ENCODE results near the gene ZPBP2.

ZPBP2 gene

DNA sequence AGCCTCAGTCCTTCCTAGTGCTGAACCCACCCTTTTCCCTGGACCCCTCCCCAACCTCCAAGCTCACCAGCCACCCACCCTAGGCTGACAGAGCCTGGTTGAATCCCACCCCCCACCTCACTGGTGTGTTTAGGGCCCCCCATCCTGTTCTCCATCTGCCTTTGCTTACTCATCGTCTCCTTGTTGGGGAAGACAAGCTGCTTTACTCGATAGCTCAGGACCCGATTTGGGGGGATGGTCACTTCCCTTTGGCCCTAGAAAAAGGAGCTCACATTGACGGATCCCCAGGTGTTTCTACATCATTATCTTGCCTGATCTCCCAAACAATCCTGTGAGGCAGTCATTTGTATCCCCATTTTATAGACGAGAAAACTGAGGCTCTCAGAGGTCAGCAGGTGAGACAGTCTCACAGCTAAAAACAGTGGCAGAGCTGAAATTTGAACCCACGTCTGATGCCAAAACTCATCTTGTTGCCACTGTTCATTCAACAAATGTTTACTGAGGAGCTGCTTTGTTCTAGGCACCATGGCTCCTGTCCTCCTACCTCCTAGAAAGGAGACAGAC lies 40.9 kb downstream of the ZPBP2 start:
- no peak for DNase-seq

DNA sequence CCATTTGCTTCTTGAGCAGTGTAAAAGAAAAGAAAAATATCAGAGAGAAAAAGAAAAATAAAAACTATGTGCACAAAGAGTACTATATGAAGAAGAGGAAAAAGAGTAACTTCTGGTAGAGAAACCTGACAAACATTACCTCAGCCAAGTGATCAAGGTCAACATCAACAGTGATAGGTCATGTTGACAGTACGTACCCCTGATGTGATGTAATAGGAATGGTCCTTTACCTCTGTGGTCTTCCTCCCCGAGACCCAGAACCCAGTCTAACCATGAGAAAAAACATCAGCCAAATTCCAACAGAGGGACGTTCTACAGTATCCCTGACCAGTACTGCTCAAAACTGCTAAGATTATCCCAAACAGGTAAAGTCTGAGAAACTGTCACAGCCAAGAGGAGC lies 46.0 kb downstream of the ZPBP2 start:
- DNase-seq = no peak

DNA sequence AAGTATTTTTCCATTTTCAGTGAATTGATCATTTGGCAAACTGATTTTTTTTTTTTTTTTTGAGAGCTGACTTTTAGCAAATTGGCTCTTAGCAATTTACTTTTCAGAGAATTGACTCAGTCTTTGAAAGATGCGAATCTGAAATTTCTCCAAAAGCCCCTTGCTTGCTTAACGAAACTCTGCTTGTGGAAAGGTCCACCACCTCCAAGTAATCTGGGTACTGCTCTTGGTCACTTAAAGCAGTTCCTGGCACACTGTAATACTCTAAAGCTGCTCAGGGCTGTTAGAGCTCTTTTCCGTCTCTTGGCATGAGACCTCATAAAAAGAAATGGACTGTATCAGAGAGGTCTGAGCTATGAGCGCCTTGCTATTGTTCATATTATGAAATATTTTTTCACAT lies 47.6 kb downstream of the ZPBP2 start:
- DNase-seq = no peak

DNA sequence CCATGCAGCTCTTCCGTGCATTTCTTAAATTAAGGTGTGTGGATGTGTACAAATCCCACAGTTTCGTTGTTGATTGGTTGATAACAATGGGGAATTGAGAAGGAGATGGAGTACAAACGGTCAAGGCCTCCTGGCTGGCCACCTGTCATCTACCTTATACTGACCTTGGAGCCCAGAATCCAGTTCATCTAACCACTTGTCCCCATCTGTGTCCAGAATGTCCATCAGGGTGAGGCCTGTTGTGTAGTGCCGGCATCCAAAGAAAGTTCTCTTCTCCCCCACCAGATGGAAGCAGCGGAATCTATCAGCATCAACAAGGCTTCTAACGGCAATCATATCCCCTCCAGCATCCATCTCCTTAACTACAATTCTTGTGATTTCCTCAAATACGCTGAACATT lies 48.9 kb downstream of the ZPBP2 start:
- no peak for DNase-seq

DNA sequence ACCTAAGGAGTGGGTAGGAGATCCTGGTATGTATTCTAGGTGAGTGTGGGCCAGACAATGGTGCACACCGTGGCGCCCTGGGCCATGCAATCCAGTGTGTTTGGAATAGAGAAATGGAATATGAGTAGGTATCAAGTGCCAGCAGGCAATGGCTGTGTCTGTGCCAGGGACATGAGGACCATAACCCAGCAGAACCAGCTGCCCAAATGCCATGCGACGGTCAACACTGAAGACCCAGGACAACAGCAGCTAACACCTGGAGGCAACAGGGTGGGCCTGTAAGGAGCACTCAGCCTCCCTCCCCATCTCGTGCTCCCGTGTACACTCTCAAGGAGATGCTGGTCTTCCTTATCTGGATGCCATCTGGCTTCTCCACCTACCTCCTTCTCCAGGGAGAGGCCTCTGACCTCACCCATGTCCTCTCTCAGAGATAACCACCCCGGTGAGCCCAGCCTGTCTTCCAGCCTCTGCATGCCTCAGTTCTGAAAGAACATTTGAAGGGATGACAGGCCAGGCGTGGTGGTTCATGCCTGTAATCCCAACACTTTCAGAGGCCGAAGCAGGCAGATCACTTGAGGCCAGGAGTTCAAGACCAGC lies 51.2 kb downstream of the ZPBP2 start:
- DNase-seq = no peak

DNA sequence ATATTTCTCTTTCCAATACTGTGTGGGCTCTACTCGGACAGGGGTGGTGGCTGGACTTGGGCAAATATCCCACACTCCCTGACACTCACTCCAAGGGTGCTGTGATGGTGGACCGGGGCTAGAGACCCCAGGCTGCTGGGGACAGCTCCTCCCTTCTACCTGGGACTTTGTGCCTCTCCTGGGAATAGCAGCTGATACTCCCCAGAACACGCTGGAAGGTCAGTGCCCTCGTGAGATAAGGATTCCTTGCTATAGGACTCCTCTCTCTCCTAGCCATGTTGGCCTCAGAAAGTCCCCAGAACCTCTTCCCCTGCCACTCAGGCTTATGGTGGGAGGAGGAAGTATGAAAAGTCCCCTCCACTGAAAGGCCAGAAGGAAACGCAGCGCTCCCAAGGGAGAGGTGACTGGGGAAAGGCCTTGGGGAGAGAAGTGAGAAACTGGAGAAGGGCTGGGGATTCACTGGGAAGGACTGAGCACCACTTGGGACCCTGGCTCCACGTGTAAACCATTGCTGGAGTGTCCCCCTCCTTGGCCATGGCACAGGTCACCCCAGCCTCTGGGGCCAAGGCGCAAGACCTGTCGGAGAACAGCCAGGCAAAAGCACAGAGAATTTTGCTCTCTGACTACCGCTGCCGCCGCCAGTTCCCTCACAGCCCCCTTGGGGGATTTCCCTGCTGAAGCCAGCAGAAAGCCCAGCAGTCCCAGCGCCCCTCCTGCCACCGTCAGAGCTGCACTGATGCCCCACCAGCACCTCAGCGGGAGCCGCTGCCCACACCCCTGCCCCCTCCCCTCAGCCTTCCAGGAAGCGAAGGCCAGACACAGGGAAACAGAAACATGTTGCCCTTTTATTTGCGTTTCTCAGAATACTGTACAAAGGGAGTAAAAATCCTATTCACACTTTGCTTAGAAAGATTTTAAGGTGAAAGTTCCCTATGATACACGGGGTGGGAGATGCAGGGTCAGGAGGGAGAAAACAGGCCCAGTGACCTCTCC lies 52.5 kb downstream of the ZPBP2 start:
- DNase-seq = no peak

DNA sequence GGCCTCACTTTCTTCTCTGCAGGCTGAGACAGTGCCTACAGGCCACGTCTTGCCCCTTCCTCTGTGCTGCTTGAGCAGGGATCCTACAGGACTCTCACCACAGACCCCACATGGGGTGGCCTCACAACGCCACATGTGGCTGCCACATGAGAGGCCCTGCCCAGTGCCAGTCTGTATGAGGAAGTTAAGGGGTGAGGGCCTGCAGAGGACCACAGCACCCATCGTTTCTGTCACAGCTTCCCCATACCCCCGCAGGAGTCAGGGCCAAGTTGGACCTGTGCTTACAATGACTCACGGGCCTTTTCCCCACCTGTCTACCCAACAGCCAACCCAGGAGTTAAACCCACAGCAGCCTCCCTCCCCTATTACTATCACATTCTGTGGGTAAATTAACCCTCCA lies 53.3 kb downstream of the ZPBP2 start:
- DNase-seq = peak in 16 of 51 donors; percentile 4 to 37 (median 10)

DNA sequence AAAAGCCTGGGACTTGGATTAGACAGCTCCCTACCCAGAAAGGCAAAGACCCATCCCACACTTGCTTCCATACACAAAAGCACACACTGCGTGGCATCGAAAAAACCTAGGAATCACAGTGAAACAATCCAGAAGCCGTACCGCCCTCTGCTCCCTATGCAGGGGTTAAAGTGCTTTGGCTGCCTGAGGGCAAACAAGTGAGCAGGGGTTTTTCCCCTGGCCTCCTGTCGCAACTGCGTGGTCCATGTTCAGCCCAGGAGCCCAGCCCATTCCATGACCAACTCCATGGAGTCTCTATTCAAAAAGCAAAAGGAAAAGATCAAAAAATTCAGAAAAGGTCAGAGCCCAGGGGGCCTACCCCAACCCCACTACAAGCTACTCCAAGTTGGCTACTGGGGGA lies 54.0 kb downstream of the ZPBP2 start:
- DNase-seq = no peak

DNA sequence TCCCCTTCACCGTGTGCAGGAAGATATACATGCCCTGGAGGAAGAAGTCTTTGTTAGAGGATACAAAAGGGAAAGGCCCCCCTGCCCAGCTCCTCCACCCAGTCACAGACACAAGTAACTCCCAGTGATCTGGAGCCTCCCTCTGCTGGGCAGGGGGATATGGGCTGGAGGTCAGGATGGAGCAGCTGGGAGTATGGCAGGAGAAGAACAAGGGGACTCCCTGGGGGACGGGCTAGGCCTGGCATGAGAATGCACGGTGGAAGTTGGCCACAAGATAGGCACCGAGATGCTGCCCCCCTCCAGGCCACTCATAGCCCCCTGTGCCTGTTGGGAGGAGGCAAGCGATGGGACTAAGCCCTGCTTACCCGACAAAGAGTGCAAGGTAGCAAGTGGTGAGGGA lies 55.2 kb downstream of the ZPBP2 start:
- no peak for DNase-seq

DNA sequence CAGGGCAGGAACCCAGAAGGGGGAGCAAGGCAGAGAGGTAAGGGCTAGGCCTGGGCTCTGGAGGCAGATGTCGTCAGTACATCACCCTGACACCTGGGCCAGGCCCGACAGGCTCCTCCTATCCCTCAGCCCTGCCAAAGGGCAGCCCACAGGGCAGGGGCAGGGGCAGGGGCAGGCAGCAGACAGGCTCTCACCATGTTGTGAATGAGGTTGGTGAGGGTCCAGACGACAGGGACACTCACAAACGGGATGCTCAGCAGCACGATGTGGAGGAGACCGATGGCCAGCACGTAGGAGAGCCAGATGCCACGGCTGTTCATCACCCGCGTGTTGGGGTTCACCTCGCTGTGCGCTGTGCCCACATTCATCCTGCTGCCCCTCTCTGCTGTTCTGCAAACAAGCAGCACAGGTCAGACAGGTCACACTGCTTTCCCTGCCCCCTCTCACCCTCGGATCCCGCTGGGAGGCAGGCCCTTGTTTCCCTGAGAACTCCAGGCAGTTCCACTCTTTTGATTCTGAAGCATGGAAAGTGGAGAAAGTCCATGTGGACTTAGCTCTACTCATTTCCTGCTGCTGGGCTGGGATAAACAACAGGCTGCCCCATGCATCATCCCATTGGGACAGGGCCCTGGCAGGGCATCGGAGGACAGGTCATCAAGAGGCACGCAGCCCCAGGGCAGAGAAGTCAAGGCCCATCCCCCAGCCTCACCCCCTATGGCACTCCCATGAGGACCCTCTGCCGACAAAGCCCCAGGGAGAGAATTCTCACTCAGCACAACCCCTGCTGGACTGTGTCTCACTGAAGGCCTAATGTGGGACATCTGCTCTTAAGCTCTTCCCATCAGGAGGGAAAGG lies 56.1 kb downstream of the ZPBP2 start:
- DNase-seq = no peak

DNA sequence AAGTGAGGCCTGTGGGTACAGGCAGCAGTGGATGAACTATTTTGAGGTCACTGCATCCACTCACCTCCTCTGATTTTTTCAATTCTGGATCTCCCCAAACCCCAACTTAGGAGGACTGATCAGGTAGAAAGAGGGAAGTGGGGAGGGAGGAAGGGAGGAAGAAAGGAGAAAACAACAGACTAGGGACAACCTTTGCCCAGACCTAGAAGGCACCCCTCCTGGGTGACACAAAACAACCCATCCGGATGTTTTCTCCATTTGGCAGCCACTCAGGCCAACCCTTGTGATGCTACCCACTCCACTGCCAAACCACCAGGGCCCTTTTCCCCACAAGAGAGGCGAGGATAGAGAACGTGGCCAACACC lies 56.7 kb downstream of the ZPBP2 start:
- no peak for DNase-seq

DNA sequence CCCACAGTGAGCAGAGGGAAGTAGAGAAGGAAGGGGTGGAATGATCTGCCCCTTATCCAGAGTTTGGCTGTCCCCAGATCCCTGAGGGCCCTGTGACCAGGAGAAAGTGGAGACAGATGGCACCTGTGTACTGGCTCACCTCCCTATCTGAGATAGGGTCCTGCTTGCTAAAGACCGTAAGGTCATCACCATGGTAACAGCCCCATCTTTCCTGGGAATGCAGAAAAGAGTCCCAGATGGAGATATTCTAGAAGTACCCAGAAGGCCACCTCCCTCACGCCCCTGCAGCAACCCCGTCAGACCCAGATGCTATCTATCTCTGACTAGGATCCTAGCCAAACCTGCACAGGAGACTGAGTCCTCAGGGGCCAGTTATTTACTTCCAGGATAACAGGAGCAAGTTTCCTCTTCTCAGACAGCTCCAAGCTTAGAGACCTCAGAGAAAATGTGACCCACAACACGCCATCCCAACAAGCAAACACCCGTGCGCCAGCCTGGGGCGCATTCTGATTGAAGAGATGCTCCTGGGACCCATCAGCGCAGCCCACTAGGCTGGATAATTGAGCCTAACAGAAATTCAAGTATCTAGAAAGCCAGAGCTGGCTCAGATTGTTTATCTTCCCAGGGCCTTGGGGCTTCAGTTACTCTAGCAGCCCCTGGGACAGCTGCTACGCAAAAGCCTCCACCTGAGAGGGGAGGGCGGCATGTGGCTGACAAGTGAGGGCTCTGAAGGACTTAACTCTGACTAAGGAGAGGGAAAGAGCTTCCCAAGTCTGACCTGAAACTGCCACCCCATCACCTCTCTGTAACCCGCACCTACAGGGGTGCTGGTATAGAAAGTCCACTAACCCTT lies 57.5 kb downstream of the ZPBP2 start:
- DNase-seq = no peak

DNA sequence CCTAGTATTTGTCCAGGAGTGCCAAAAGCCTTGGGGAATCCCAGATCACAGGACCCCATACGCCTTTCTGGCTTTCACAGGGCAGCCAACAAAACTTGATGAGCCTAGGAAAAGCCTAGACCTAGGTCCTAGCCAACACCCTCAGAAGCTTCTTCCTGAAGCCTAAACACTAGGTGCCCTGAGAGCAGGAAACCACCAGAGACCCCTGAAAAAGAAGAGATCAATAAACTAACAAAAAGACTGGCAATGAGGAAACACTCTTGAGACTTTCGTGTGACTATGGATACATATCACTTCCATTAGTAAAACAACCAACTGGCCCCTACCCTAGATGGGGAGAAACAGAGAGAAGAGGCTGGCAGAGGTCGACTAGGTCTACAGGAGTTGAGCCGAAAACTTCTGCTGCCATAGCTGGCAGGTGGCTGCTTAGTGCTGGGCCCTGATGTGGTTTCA lies 58.2 kb downstream of the ZPBP2 start:
- no peak for DNase-seq

DNA sequence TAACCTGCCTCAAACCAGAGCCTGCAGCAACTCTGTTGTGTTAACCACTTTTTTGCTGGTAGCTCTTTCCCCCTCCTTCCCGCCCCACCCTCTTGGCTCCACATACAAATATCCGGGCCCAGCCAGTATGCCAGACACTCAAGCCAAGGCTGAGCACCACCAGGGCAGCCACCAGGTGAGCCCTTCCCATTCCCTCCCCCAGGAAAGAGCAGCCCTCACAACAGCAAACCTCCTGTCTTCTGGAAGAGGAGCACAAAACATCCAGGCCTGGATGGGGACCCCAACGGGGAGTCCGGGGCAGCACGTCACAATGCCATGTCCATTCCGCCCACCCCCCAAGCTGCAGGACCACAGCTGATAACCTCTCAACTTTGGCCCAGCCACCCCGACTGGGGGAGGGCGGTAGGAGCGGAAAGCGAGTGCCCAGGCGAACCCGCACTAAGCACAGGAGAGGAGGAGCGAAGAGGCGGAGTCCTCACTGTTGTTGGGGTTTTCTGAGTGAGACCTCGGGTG lies 58.6 kb downstream of the ZPBP2 start:
- peak in 3 of 51 donors; percentile 20 to 51 (median 39) for DNase-seq
